H9 (cell line): ENCODE measurements around the gene GSAP. TPM values are rescaled to one million over a fixed set of nuclear protein-coding genes. Genes with fewer than 3 reads are reported as not detected.

Experiments used
- DNase-seq: peaks from one replicate; pipeline ENCODE4 v3.0.0-alpha.2; 2017
- H2AFZ ChIP-seq: one replicate; pipeline ENCODE4 v1.6.1; 2013; ENCODE audit warnings: mild to moderate bottlenecking, low read length, control low read depth, moderate library complexity
- H2AK5ac ChIP-seq: 2 replicates; pipeline ENCODE4 v1.6.1; 2013; ENCODE audit warnings: low read length, control low read depth, mixed read lengths; ENCODE audit not compliant: insufficient read length
- H2BK120ac ChIP-seq: one replicate; pipeline ENCODE4 v1.6.1; 2013; ENCODE audit warnings: low read depth, mild to moderate bottlenecking, low read length, control low read depth, inconsistent platforms; ENCODE audit not compliant: poor library complexity, severe bottlenecking
- H2BK12ac ChIP-seq: 2 replicates; pipeline ENCODE4 v1.6.1; 2013; ENCODE audit warnings: low read length, control low read depth, mixed read lengths, low read depth; ENCODE audit not compliant: insufficient read length
- H2BK15ac ChIP-seq: 2 replicates; pipeline ENCODE4 v1.6.1; 2013; ENCODE audit warnings: low read depth, low read length, control low read depth
- H2BK20ac ChIP-seq: one replicate; pipeline ENCODE4 v1.6.1; 2013; ENCODE audit warnings: low read depth, mild to moderate bottlenecking, low read length, control low read depth, inconsistent platforms; ENCODE audit not compliant: poor library complexity, severe bottlenecking
- H2BK5ac ChIP-seq: 2 replicates; pipeline ENCODE4 v1.6.1; 2013; ENCODE audit warnings: low read length, control low read depth, mixed read lengths; ENCODE audit not compliant: insufficient read length
- H3K14ac ChIP-seq: 2 replicates; pipeline ENCODE4 v1.6.1; 2013; ENCODE audit warnings: low read length, control low read depth; ENCODE audit not compliant: insufficient read depth
- H3K18ac ChIP-seq: 2 replicates; pipeline ENCODE4 v1.6.1; 2013; ENCODE audit warnings: low read depth, mild to moderate bottlenecking, mixed read lengths, low read length, control low read depth; ENCODE audit not compliant: insufficient read length
- H3K23ac ChIP-seq: 2 replicates; pipeline ENCODE4 v1.6.1; 2013; ENCODE audit warnings: low read length, control low read depth, mixed read lengths, low read depth; ENCODE audit not compliant: insufficient read length
- H3K23me2 ChIP-seq: 2 replicates; pipeline ENCODE4 v1.6.1; 2013; ENCODE audit warnings: low read depth, mild to moderate bottlenecking, mixed read lengths, low read length, control low read depth; ENCODE audit not compliant: insufficient read length, poor library complexity, severe bottlenecking
- H3K27ac ChIP-seq: 2 replicates; pipeline ENCODE4 v1.5.1; 2013; ENCODE audit warnings: low read length, control low read depth, mixed read lengths, low read depth; ENCODE audit not compliant: insufficient read length
- H3K27me3 ChIP-seq: 2 replicates; pipeline ENCODE4 v1.6.1; 2013; ENCODE audit warnings: low read length, control low read depth, inconsistent platforms; ENCODE audit not compliant: insufficient read depth
- H3K4ac ChIP-seq: 2 replicates; pipeline ENCODE4 v1.6.1; 2013; ENCODE audit warnings: low read depth, mild to moderate bottlenecking, control low read depth, inconsistent platforms, low read length, moderate library complexity
- H3K4me1 ChIP-seq: 2 replicates; pipeline ENCODE4 v1.6.1; 2013; ENCODE audit warnings: low read length, control low read depth, inconsistent platforms; ENCODE audit not compliant: insufficient read depth
- H3K4me2 ChIP-seq: 2 replicates; pipeline ENCODE4 v1.6.1; 2013; ENCODE audit warnings: low read length, control low read depth, mixed read lengths; ENCODE audit not compliant: insufficient read length, insufficient read depth
- H3K56ac ChIP-seq: 2 replicates; pipeline ENCODE4 v1.6.1; 2013; ENCODE audit warnings: low read depth, mild to moderate bottlenecking, mixed read lengths, low read length, control low read depth; ENCODE audit not compliant: insufficient read length
- H3K79me1 ChIP-seq: 2 replicates; pipeline ENCODE4 v1.6.1; 2013; ENCODE audit warnings: low read depth, mild to moderate bottlenecking, moderate library complexity, low read length, control low read depth, inconsistent platforms; ENCODE audit not compliant: insufficient read depth, poor library complexity, severe bottlenecking
- H3K79me2 ChIP-seq: 2 replicates; pipeline ENCODE4 v1.6.1; 2013; ENCODE audit warnings: low read length, control low read depth, inconsistent platforms; ENCODE audit not compliant: insufficient read depth
- H3K9ac ChIP-seq: 2 replicates; pipeline ENCODE4 v1.6.1; 2013; ENCODE audit warnings: low read length, control low read depth, mixed read lengths; ENCODE audit not compliant: insufficient read length; ENCODE audit errors: extremely low read depth
- H3K9me3 ChIP-seq: one replicate; pipeline ENCODE4 v1.6.1; 2013; ENCODE audit warnings: low read depth, low read length, inconsistent platforms; ENCODE audit not compliant: control insufficient read depth
- H3T11ph ChIP-seq: one replicate; pipeline ENCODE4 v1.6.1; 2013; ENCODE audit warnings: mild to moderate bottlenecking, low read length, control low read depth, inconsistent platforms
- H4K20me1 ChIP-seq: one replicate; pipeline ENCODE4 v1.6.1; 2013; ENCODE audit not compliant: control insufficient read depth, insufficient read length, insufficient read depth
- H4K5ac ChIP-seq: 2 replicates; pipeline ENCODE4 v1.6.1; 2013; ENCODE audit warnings: low read depth, mild to moderate bottlenecking, mixed read lengths, low read length, control low read depth; ENCODE audit not compliant: insufficient read length
- H4K8ac ChIP-seq: replicated peaks from 2 replicates; pipeline ENCODE4 v1.6.1; 2013; ENCODE audit warnings: low read length, control low read depth, mixed read lengths, low read depth; ENCODE audit not compliant: insufficient read length
- H4K91ac ChIP-seq: 2 replicates; pipeline ENCODE4 v1.6.1; 2013; ENCODE audit warnings: low read depth, mild to moderate bottlenecking, moderate library complexity, mixed read lengths, low read length, control low read depth; ENCODE audit not compliant: insufficient read length
- H3K27ac Mint-ChIP-seq, 3 experiments: 2 replicates in 2 of 3; 3 replicates in 1 of 3; pipeline ENCODE4 v1.8.0; 2020 to 2021; ENCODE audit warnings: mixed read lengths in 3 of 3, mild to moderate bottlenecking in 1 of 3, moderate library complexity in 1 of 3
- H3K27me3 Mint-ChIP-seq: 2 replicates; pipeline ENCODE4 v1.8.0; 2021; ENCODE audit warnings: low read depth, mild to moderate bottlenecking, moderate library complexity, mixed read lengths
- H3K36me3 Mint-ChIP-seq, 3 experiments: 2 replicates in 2 of 3; 3 replicates in 1 of 3; pipeline ENCODE4 v1.8.0; 2020 to 2021; ENCODE audit warnings: low read depth in 3 of 3, mixed read lengths in 3 of 3; ENCODE audit not compliant: insufficient read depth in 1 of 3
- H3K4me1 Mint-ChIP-seq, 2 experiments: 2 replicates each; pipeline ENCODE4 v1.8.0; 2020; ENCODE audit warnings: mixed read lengths in 2 of 2
- H3K4me3 Mint-ChIP-seq, 2 experiments: 2 replicates in 1 of 2; 3 replicates in 1 of 2; pipeline ENCODE4 v1.8.0; 2020 to 2021; ENCODE audit warnings: mild to moderate bottlenecking in 2 of 2, mixed read lengths in 2 of 2, moderate library complexity in 1 of 2
- H3K9me3 Mint-ChIP-seq, 2 experiments: 2 replicates in 1 of 2; 3 replicates in 1 of 2; pipeline ENCODE4 v1.8.0; 2020; ENCODE audit warnings: mild to moderate bottlenecking in 2 of 2, mixed read lengths in 2 of 2, moderate library complexity in 1 of 2
- WGBS: extraction: QIAGEN DNeasy Blood & Tissue Kit; methylation state at CpG from one replicate; pipeline ENCODE4 v1.1.7; 2013; ENCODE audit warnings: missing lambda C conversion rate, low lambda C conversion rate, mixed read lengths; ENCODE audit not compliant: insufficient read length; ENCODE audit errors: extremely low coverage; 5-methylcytosine and 5-hydroxymethylcytosine counted together
- total RNA-seq: library from RNA; stranded (reverse); gene quantifications from 2 replicates; pipeline ENCODE4 v1.2.1, GENCODE V29; 2021
- TF ChIP-seq, protein P1 (sequence below): fragments of 200-600 bp; sonication (generic); conservative IDR thresholded peaks from 3 replicates; pipeline ENCODE4 v1.8.0; 2021; ENCODE audit warnings: antibody characterized with exemption, mild to moderate bottlenecking

GSAP gene
- total RNA-seq, 1 experiment from 2014 or later, result 1.9 TPM

DNA sequence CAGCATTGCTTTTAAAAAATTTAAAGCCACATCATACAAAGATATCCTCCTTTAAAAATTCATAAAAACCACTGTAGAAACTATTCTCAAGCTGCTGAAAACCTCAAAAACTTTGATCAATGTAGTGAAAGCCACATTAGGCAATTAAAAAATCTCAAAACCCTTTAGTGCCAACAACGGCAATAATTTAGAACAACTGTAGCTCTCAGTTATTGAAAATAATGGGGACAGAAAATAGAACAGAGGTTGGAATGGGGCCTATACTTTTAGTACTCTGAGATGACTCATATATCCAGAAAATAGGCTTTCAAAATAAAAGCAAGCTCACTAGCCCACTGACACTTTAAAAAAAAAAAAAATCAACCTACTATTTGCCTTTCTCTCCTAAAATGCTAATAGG, 87.5 kb downstream of the GSAP start:
- no peak overlapping the region for H4K5ac ChIP-seq
- H2BK5ac ChIP-seq, result no peak overlapping the region
- no peak overlapping the region for H3K4me2 ChIP-seq
- H3K4me3 Mint-ChIP-seq, result no peak overlapping the region
- H3K18ac ChIP-seq, result no peak overlapping the region
- H2BK15ac ChIP-seq, result no peak overlapping the region
- H3K9ac ChIP-seq, result no peak overlapping the region
- no peak overlapping the region for H3K56ac ChIP-seq
- no peaks in the 10 kb centered on the region for H4K20me1 ChIP-seq
- H2BK12ac ChIP-seq, result no peak overlapping the region
- TF ChIP-seq, protein P1, sequence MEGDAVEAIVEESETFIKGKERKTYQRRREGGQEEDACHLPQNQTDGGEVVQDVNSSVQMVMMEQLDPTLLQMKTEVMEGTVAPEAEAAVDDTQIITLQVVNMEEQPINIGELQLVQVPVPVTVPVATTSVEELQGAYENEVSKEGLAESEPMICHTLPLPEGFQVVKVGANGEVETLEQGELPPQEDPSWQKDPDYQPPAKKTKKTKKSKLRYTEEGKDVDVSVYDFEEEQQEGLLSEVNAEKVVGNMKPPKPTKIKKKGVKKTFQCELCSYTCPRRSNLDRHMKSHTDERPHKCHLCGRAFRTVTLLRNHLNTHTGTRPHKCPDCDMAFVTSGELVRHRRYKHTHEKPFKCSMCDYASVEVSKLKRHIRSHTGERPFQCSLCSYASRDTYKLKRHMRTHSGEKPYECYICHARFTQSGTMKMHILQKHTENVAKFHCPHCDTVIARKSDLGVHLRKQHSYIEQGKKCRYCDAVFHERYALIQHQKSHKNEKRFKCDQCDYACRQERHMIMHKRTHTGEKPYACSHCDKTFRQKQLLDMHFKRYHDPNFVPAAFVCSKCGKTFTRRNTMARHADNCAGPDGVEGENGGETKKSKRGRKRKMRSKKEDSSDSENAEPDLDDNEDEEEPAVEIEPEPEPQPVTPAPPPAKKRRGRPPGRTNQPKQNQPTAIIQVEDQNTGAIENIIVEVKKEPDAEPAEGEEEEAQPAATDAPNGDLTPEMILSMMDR, result no peak
- H2BK120ac ChIP-seq, result no peak overlapping the region
- H3K79me2 ChIP-seq, result no peaks in the 10 kb centered on the region
- peaks cover 19 to 21% of the 10 kb centered on the region in 2 experiments for H3K4me1 Mint-ChIP-seq
- no peaks in the 10 kb centered on the region for H3K27me3 ChIP-seq
- H3K36me3 Mint-ChIP-seq, result no peaks in the 10 kb centered on the region
- no peak overlapping the region for H2AFZ ChIP-seq
- H4K8ac ChIP-seq, result no peak overlapping the region
- H3K79me1 ChIP-seq, result no peaks in the 10 kb centered on the region
- no peaks in the 10 kb centered on the region for H3K23me2 ChIP-seq
- no peak overlapping the region for H3K27ac ChIP-seq
- WGBS, result no CpG with 5 or more reads among the region's 1 CpG
- H3K9me3 Mint-ChIP-seq, result no peaks in the 10 kb centered on the region
- no peak overlapping the region for H4K91ac ChIP-seq
- H3K23ac ChIP-seq, result no peak overlapping the region
- H3T11ph ChIP-seq, result no peak overlapping the region
- H3K4ac ChIP-seq, result no peak overlapping the region
- H3K27me3 Mint-ChIP-seq, result no peaks in the 10 kb centered on the region
- no peak for DNase-seq
- no peak overlapping the region for H3K27ac Mint-ChIP-seq
- H2AK5ac ChIP-seq, result no peak overlapping the region
- H2BK20ac ChIP-seq, result no peak overlapping the region
- no peak overlapping the region for H3K14ac ChIP-seq
- H3K4me1 ChIP-seq, result no peaks in the 10 kb centered on the region
- no peaks in the 10 kb centered on the region for H3K9me3 ChIP-seq
